Renal cortical epithelial cell (primary cell): ENCODE results near the gene STK35. TPM values are rescaled to one million over a fixed set of nuclear protein-coding genes. Genes with fewer than 3 reads are reported as not detected.
"Not testable (repeated sequence)": the region's sequence is repeated elsewhere in the genome, so short reads cannot be mapped to it uniquely, and the experiment has no call there.

ENCODE experiments used
- DNase-seq: peaks from one replicate; pipeline ENCODE4 v3.0.0-alpha.2; 2011; ENCODE audit warnings: low read depth
- total RNA-seq: library from RNA; depleted of rRNA; stranded (reverse); fragments of >200 nt; gene quantifications from 2 replicates; pipeline ENCODE4 v1.2.3, GENCODE V29; 2014

The STK35 gene
- total RNA-seq, 1 donor from 2014 or later, result 36.2 TPM

DNA sequence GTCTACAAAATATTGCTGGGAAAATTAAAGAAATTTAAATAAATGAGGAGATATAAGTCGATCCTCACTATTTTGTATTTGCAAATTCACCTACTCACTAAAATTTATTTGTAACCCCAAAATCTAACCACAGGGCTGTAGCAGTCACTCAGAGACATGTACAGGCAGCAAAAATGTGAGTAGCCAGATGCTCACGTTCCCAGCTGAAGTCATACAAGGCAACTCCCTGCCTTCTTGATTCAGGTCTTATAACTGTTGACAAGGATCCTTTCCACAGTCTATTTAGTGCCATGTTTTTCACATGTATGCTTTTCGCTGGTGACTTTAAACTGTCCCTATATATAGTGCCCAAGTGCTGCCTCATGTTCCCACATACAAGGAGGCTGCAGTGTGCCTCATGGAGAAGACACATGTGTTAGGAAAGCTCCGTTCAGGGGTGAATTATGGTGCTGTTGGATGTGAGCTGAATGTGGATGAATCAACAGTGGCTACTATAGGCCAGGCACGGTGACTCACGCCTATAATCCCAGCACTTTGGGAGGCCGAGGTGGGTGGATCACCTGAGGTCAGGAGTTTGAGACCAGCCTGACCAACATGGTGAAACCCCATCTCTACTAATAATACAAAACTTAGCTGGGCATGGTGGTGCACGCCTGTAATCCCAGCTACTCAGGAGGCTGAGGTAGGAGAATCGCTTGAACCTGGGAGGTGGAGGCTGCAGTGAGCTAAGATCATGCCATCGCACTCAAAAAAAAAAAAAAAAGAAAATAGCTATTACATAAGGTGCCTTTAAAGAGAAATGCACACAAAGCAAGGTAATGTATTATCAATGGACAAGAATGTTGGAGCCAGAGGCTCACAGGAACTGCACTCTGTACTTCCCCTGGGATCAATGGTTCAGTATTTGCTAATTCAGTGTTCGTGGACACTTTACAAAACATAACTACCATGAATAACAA, 55.3 kb downstream of the STK35 start:
- no peak for DNase-seq

DNA sequence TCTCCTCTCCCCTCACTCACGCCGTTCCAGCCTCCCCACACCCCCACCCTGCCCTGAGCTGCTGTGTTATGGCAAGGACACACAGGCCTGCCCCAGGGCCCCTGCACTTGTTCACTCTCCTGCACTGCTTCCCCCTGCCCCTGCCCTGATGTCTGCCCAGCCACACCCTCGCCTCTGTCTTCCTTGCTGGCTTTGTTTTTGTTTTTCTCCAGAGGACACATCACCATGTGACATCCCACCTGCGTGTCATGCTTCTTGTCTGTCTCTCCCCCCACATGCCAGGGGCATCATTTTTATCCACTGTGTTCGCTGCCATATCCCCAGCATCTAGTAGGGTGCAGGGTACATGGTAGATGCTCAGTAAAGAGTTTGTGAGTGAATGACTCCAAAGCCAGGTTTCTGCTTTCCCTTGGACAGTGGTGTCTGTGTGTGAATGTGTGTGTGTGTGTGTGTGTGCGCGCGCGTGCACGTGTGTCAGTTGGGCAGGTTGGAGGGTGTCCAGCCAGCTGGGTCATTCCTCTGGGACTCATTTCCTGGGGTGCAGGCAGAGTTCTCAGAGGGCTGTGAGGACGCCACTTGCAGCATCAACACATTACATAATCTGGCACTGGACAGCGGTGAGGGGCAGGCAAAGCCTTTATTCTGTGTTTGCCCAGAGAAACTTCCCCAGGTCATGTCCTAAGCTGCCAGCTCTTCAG, 60.6 kb downstream of the STK35 start:
- DNase-seq, result no peak

GRCh38 chr20:2162823-2163166, 61.2 kb downstream of the STK35 start:
- DNase-seq, result no peak

GRCh38 chr20:2163312-2163711, 61.7 kb downstream of the STK35 start:
- DNase-seq, result no peak

DNA sequence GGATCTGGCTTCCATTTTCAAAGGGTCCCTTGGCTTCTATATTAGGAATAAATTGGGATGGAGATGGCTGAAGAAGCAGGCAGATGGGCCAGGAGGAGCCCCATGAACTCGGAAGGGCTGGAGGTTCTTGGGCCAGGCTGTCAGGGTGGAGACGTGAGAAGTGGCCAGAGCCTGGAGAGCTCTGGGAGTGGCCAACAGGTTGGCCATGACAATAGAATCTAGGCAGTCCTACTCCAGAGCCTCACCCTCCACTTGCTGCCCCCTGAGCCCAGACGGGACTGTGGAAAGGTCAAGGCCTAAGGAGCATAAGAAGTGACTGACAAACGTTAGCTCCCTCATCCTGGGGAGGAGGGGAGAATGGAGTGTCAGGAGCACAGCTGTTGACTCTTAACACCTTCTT, 62.1 kb downstream of the STK35 start:
- DNase-seq, result no peak

DNA sequence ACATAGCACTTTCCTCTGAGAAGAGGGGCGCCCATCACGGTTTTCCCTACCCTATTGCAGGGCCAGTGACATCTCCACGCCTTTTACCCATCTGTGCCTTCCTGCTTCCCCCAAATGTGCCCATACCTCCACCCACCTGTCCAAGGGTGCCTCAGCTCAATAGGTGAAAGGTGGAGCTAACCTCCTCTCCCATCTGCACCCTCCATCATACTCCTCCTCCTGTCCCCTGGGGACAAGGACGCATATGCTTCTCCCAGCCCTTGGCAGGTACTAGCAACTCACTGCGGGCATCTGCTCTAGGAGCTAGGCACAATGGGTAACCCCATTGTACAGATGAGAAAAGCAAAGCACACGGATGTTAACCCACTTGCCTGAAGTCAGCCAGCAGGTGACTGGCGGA, 62.8 kb downstream of the STK35 start:
- no peak for DNase-seq

DNA sequence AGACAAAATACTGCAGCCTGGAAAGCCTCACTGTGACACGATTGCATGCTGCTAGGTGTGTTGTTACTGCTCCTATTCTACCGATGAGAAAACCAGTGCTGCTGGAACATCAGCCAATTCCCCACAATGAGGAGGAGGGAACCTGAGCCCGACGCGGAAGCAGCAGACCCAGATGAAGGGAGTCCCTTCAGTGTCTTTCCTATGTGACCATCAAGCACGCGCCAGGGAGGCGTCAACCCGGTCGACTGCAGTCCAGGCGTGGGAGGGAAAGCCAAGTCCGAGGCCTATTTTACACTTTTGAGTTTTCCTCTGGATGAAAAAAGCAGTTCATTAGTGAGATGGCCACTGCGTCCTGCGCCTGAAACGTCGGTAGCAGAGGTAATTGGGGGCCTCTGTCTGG, 63.3 kb downstream of the STK35 start:
- DNase-seq, result no peak

DNA sequence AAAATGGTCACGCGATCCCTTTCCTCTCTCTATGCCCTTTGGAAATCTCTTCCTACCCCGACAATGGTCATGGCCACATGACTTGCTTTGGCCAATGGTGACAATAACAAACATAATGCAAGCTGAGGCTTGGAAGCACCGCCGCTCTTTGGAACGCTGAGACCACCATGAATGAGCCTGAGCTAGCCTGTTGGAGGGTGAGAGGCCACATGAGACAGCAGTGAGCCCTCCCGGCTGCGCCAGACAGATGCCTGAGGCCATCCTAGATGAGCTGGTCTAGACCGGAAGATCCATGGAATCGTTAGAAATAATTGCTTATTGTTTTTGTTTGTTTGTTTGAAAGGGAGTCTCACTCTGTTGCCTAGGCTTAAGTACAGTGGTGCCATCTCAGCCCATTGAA, 64.2 kb downstream of the STK35 start:
- DNase-seq, result no peak

DNA sequence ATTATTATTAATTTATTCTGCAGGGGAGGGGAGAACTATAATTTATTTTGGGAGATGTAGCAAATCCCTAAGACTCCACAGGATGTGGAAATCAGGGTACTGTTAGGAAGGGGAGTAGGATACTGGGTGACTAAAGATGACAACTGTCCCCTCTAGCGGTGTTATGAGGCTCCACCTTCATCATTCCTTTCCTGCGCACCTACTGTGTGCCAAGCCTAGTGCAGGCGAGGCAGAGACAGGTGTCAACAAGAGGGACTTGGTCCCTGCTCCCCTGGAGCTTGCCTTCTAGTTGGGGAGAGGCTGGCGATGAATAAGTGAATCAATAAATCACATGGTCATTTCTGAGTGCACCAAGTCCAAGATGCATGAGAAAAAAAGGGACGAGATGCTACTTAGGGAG, 65.5 kb downstream of the STK35 start:
- no peak for DNase-seq

DNA sequence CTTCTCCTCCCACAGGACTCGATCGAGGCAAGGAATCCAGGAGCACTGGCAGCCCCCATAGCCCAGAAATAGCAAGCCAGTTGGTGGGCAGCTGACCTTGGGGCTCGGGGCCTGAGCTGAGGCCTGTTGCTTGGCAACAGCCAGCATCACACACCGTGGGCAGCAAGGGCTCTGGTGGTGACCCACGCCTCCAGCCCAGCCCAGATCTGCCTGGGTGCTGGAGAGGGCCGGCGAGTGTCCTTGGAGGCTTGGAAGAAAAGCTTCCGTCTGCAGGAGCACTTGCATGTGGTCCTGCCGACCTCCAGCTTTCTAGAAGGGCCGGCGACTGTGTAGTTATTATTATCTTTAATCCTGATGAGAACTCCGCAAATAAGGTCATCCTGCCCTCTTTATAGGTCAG, 67.3 kb downstream of the STK35 start:
- no peak for DNase-seq

- no peak for DNase-seq
Measured at GRCh38 chr20:2169456-2170088, 67.9 kb downstream of the STK35 start.

- no peak for DNase-seq
Measured at GRCh38 chr20:2170404-2170803, 68.8 kb downstream of the STK35 start.

- DNase-seq, result no peak
Measured at GRCh38 chr20:2171266-2171790, 69.7 kb downstream of the STK35 start.

GRCh38 chr20:2171840-2172239, 70.2 kb downstream of the STK35 start:
- not testable (repeated sequence) for DNase-seq

GRCh38 chr20:2172305-2173175, 70.9 kb downstream of the STK35 start:
- peak; percentile 11 for DNase-seq

- no peak for DNase-seq
Measured at GRCh38 chr20:2173186-2173585, 71.6 kb downstream of the STK35 start.

- DNase-seq, result no peak
Measured at GRCh38 chr20:2174067-2174466, 72.4 kb downstream of the STK35 start.

DNA sequence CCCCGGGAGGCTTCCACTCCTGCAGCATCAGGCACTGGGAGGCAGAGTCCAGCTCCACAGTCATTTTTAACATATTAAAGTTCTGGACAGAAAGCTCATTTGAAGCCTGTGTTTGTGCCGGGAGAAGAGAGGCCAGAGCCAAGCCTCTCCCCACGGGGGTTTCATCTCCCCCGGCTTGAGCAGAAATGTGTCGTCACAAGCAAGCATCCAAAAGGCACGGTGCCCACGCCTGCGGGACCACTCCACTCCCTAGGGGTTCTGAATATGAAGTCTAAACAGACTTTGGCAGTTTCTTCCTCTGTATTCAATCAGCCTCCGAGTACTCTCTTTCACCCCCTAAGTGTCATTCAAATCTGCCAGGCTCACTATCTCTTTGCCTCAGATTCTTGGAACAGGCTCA, 75.3 kb downstream of the STK35 start:
- DNase-seq, result no peak

DNA sequence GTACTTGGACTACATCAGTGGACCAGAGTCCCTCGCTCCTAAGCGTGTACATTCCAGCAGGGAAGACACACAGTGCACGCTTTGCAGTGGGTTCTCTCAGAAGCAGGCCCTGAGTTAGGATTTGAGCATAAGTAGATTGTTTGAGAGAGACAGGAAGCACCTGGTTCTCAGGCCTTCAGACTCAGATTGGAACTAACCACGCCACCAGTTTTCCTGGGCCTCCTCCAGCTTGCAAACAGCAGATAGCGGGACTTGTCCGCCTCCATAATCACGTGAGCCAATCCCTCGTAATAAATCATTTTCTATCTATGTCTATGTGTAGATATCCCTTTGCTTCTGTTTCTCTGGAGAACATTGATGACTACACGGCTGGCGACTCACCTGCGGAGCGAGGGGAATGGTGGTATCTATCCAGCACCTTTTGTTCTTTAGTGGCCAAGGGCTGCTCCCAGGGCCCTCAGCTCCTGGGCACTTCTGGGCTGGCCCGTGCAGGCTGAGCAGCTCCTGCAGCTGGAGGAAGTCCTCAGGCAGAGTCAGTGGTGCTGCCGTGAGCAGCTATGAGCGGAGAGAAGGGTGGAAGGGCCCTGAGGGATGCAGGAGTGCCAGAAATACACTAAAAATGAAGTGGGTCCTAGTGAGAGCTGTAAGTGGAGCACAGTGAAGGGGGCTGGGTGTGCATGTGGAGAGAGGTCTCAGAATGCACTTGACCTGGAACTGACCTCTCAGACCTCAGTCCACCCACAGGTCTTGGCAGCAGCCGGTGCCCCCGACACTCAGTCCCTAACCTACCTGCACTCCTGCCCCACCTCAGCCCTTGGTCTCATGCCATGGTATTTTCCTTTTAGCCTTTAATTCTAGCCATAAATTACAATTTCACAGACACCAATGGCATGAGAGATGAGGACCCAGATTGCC, 76.9 kb downstream of the STK35 start:
- DNase-seq, result no peak

DNA sequence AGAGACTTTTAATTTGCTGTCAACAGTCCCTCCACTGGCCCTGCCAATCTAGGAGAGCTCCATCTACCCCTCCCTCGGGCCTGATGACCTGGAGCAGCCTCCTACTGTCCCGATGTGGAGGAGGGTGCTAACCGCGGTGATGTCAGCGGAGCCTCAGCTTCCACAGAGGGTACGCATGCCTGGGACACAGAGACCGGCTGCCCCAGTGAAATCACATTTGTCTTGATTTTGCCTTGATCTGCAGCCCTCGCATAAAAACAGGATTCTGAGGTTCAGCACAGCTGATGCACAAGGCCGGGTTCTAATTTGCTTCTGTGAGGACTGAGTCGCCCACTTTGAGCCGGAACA, 77.6 kb downstream of the STK35 start:
- no peak for DNase-seq

- DNase-seq, result no peak
Measured at GRCh38 chr20:2179949-2180348, 78.3 kb downstream of the STK35 start.
